Measurements from ENCODE around the gene AKR1C8.

DNA sequence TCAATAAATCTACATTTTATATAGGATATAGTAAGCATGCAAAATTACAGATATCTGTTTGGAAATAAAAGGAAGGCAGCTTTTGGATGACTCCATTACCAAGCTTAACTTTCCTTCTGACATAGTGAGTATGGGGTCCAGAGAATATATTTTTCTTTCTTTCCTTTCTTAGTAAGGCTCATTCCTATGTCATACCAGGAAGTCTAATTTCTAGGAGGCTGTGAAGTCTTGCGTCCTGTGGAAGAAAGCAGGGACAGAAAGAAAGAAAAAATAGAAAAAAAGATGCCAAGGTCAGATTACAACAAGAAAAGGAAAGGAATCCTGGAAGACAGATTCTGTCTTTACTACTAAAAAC, 36.3 kb downstream of the AKR1C8 start:
- TF ChIP-seq, protein P1, sequence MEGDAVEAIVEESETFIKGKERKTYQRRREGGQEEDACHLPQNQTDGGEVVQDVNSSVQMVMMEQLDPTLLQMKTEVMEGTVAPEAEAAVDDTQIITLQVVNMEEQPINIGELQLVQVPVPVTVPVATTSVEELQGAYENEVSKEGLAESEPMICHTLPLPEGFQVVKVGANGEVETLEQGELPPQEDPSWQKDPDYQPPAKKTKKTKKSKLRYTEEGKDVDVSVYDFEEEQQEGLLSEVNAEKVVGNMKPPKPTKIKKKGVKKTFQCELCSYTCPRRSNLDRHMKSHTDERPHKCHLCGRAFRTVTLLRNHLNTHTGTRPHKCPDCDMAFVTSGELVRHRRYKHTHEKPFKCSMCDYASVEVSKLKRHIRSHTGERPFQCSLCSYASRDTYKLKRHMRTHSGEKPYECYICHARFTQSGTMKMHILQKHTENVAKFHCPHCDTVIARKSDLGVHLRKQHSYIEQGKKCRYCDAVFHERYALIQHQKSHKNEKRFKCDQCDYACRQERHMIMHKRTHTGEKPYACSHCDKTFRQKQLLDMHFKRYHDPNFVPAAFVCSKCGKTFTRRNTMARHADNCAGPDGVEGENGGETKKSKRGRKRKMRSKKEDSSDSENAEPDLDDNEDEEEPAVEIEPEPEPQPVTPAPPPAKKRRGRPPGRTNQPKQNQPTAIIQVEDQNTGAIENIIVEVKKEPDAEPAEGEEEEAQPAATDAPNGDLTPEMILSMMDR (IDR thresholded peaks at IDR 0.05), result no peak
- TF ChIP-seq POLR2A (IDR thresholded peaks at IDR 0.05; ENCODE audit: low read depth) (no peak), POLR2AphosphoS5 (IDR thresholded peaks at IDR 0.05) (no peak)
